T-helper 1 cell treated with Interleukin-12 subunit alpha and Interleukin-12 subunit beta and Interleukin-4 antibody, amounts not matched to agents 30 ng/mL and 1 ng/mL, for 36 hours (primary cell): ENCODE results near the gene ACO1. TPM values are rescaled to one million over a fixed set of nuclear protein-coding genes. Genes with fewer than 3 reads are reported as not detected.

Source experiments
- intact Hi-C: fragments of 100-400 bp; cut with micrococcal nuclease; formaldehyde crosslinking; loops from one replicate; pipeline ENCODE4 v1.15.1; 2024
- total RNA-seq: library from RNA; stranded (reverse); gene quantifications from 2 replicates; pipeline ENCODE4 v1.2.3, GENCODE V29; 2022

The ACO1 gene
- total RNA-seq = 6.9 and 7.8 TPM in 2 replicates

- intact Hi-C loops = loop anchor here (1.0 to 5.0 kb wide), 6 partner anchors 142 to 693 kb away; partner anchors contain the start of genes APTX, DNAJA1, NDUFB6 and RIGI
Observed at GRCh38 chr9:32384364-32385151, at the start of gene ACO1. TSS of gene ACO1 (plus strand) at chr9:32384643. CDS start at chr9:32405507, 20,864 bp downstream.

- intact Hi-C loops = no loop called here
Observed at GRCh38 chr9:32334916-32335895, 49.2 kb upstream of the ACO1 start.

GRCh38 chr9:32339424-32339823 is 45.0 kb upstream of the ACO1 start:
- intact Hi-C loops = no loop called here

GRCh38 chr9:32340361-32340760 is 44.1 kb upstream of the ACO1 start:
- intact Hi-C loops = no loop called here

- intact Hi-C loops = no loop called here
Observed at GRCh38 chr9:32344551-32345182, 39.8 kb upstream of the ACO1 start.

GRCh38 chr9:32345243-32345642 is 39.2 kb upstream of the ACO1 start:
- intact Hi-C loops = no loop called here

GRCh38 chr9:32347571-32347970 is 36.9 kb upstream of the ACO1 start:
- intact Hi-C loops = no loop called here

- intact Hi-C loops = no loop called here
Observed at GRCh38 chr9:32348106-32348695, 36.2 kb upstream of the ACO1 start.

GRCh38 chr9:32349013-32349412 is 35.4 kb upstream of the ACO1 start:
- intact Hi-C loops = no loop called here

- intact Hi-C loops = loop anchor here (2.0 to 10.0 kb wide), 2 partner anchors 1016 to 1230 kb away; no protein-coding TSS in a partner anchor
Observed at GRCh38 chr9:32350682-32351081, 33.8 kb upstream of the ACO1 start.

GRCh38 chr9:32351845-32352244 is 32.6 kb upstream of the ACO1 start:
- intact Hi-C loops = loop anchor here (2.0 to 10.0 kb wide), 2 partner anchors 1017 to 1231 kb away; no protein-coding TSS in a partner anchor

GRCh38 chr9:32353476-32353875 is 31.0 kb upstream of the ACO1 start:
- intact Hi-C loops = loop anchor here (10.0 kb wide), 1 partner anchor 1019 kb away; no protein-coding TSS in a partner anchor

GRCh38 chr9:32359452-32359851 is 25.0 kb upstream of the ACO1 start:
- intact Hi-C loops = loop anchor here (5.0 to 10.0 kb wide), 2 partner anchors 932 to 1025 kb away; no protein-coding TSS in a partner anchor

- intact Hi-C loops = loop anchor here (1.0 kb wide), 1 partner anchor 18 kb away; no protein-coding TSS in a partner anchor
Observed at GRCh38 chr9:32360983-32361673, 23.3 kb upstream of the ACO1 start.

- intact Hi-C loops = no loop called here
Observed at GRCh38 chr9:32371279-32371678, 13.2 kb upstream of the ACO1 start.

GRCh38 chr9:32371679-32372078 is 12.8 kb upstream of the ACO1 start:
- intact Hi-C loops = no loop called here

- intact Hi-C loops = no loop called here
Observed at GRCh38 chr9:32376285-32376684, 8.2 kb upstream of the ACO1 start.

GRCh38 chr9:32378496-32378895 is 5.9 kb upstream of the ACO1 start:
- intact Hi-C loops = no loop called here

GRCh38 chr9:32378993-32379729 is 5.3 kb upstream of the ACO1 start:
- intact Hi-C loops = loop anchor here (1.0 kb wide), 9 partner anchors 18 to 885 kb away; partner anchors contain the start of genes BAG1, RIGI, SMIM27 and TOPORS
